ENCODE measurements around the gene ZNF468.
"Not testable (repeated sequence)": the region's sequence is repeated elsewhere in the genome, so short reads cannot be mapped to it uniquely, and the experiment has no call there.

DNA sequence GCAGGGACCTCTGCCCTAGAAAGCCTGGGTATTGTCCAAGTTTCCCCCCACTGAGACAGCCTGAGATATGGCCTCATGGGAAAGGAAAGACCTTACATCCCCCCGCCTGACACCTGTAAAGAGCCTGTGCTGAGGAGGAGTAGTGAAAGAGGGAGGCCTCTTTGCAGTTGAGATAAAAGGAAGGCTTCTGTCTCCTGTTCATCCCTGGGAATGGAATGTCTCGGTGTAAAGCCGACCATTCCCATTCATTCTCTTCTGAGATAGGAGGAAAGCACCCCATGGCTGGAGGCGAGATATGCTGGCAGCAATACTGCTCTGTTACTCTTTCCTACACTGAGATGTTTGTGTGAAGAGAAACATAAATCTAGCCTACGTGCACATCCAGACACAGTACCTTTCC lies 10.1 kb downstream of the ZNF468 start:
- TF ChIP-seq CTCF, POLR2A, POLR2AphosphoS5 (IDR thresholded peaks at IDR 0.05): not testable (repeated sequence)

All from stomach (tissue), 4 donors.